Skeletal muscle cell (primary cell): ENCODE measurements around the gene CEACAM5.

Source experiments
- DNase-seq: peaks from one replicate; pipeline ENCODE4 v3.0.0-alpha.2; 2010; ENCODE audit warnings: low read depth
- H3K4me3 ChIP-seq: 2 replicates; pipeline ENCODE4 v1.5.1; 2011; ENCODE audit warnings: low read depth, mild to moderate bottlenecking, control low read depth, low read length, moderate library complexity

CEACAM5 gene

GRCh38 chr19:41708481-41708880 is at the start of gene CEACAM5:
CEACAM5 (plus strand) TSS chr19:41708626; CDS start chr19:41708732, 106 bp downstream.
- DNase-seq = no peak

GRCh38 chr19:41666075-41666474 is 42.4 kb upstream of the CEACAM5 start:
- no peak for DNase-seq
- no peak overlapping the region for H3K4me3 ChIP-seq

More at GRCh38 chr19:41708481-41708880, at the start of gene CEACAM5:
- no peak within 1 kb of the TSS for H3K4me3 ChIP-seq

GRCh38 chr19:41668315-41668714 is 40.1 kb upstream of the CEACAM5 start:
- H3K4me3 ChIP-seq = no peak overlapping the region
- no peak for DNase-seq

- no peak overlapping the region for H3K4me3 ChIP-seq
- DNase-seq = no peak
Measured at GRCh38 chr19:41670755-41671154, 37.7 kb upstream of the CEACAM5 start.

- no peak for DNase-seq
- no peak overlapping the region for H3K4me3 ChIP-seq
Measured at GRCh38 chr19:41671486-41671885, 36.9 kb upstream of the CEACAM5 start.

GRCh38 chr19:41682437-41682836 is 26.0 kb upstream of the CEACAM5 start:
- DNase-seq = no peak
- no peak overlapping the region for H3K4me3 ChIP-seq

- DNase-seq = no peak
- H3K4me3 ChIP-seq = no peak overlapping the region
Measured at GRCh38 chr19:41687419-41687818, 21.0 kb upstream of the CEACAM5 start.

GRCh38 chr19:41688098-41688497 is 20.3 kb upstream of the CEACAM5 start, which contains the start of gene CEACAM7:
CEACAM7 (minus strand) TSS chr19:41688270; CDS start chr19:41688165, 105 bp downstream.
- no peak within 1 kb of the TSS for H3K4me3 ChIP-seq
- DNase-seq = no peak

- no peak overlapping the region for H3K4me3 ChIP-seq
- DNase-seq = no peak
Measured at GRCh38 chr19:41688687-41689086, 19.7 kb upstream of the CEACAM5 start.

GRCh38 chr19:41689993-41690800 is 18.2 kb upstream of the CEACAM5 start:
- no peak overlapping the region for H3K4me3 ChIP-seq
- DNase-seq = no peak

GRCh38 chr19:41690801-41691065 is 17.7 kb upstream of the CEACAM5 start:
- no peak for DNase-seq
- no peak overlapping the region for H3K4me3 ChIP-seq

- no peak for DNase-seq
- no peak overlapping the region for H3K4me3 ChIP-seq
Measured at GRCh38 chr19:41691268-41691970, 17.0 kb upstream of the CEACAM5 start.

GRCh38 chr19:41694196-41694595 is 14.2 kb upstream of the CEACAM5 start:
- DNase-seq = no peak
- H3K4me3 ChIP-seq = no peak overlapping the region

GRCh38 chr19:41694831-41695635 is 13.4 kb upstream of the CEACAM5 start:
- no peak for DNase-seq
- no peak overlapping the region for H3K4me3 ChIP-seq

GRCh38 chr19:41695745-41696144 is 12.7 kb upstream of the CEACAM5 start:
- no peak for DNase-seq
- H3K4me3 ChIP-seq = no peak overlapping the region

- H3K4me3 ChIP-seq = no peak overlapping the region
- DNase-seq = no peak
Measured at GRCh38 chr19:41696402-41697197, 11.8 kb upstream of the CEACAM5 start.

GRCh38 chr19:41697198-41697855 is 11.1 kb upstream of the CEACAM5 start:
- DNase-seq = no peak
- H3K4me3 ChIP-seq = no peak overlapping the region

- H3K4me3 ChIP-seq = no peak overlapping the region
- DNase-seq = no peak
Measured at GRCh38 chr19:41698746-41699230, 9.6 kb upstream of the CEACAM5 start.
